ENCODE data around the gene FOXE3.

GRCh38 chr1:47412437-47412836 is 3.6 kb upstream of the FOXE3 start:
- TF ChIP-seq ASH2L (IDR thresholded peaks at IDR 0.05; ENCODE audit: low read length) (no peak), CTBP2 (IDR thresholded peaks at IDR 0.05; ENCODE audit: borderline replicate concordance, insufficient read depth, insufficient read length, low read length) (no peak), CTCF (IDR thresholded peaks at IDR 0.05; ENCODE audit: control extremely low read depth in 1 of 3, insufficient read depth in 1 of 3, low read depth in 1 of 3, low read length in 3 of 3) (no peak), CREB1 (IDR thresholded peaks at IDR 0.05) (no peak), ATF2 (IDR thresholded peaks at IDR 0.05; ENCODE audit: low read length) (no peak), ATF3 (IDR thresholded peaks at IDR 0.05; ENCODE audit: insufficient read depth, low read depth, low read length) (no peak)

Measured in H1 (cell line).